HG03575 (cell line): ENCODE data around the gene FOXS1.

Source experiments
- ATAC-seq: cut with Tn5 transposase; IDR thresholded peaks from one replicate; pipeline ENCODE4 v1.9.1; 2021; ENCODE audit not compliant: unreplicated experiment, insufficient number of reproducible peaks, low FRiP score; ENCODE audit errors: extremely low read depth

FOXS1 gene

GRCh38 chr20:31845300-31845863, at the start of gene FOXS1:
FOXS1 (minus strand) TSS chr20:31845604; CDS start chr20:31845542, 62 bp downstream.
- ATAC-seq = no peak

- ATAC-seq = no peak
These were observed 45.2 kb upstream of the FOXS1 start for GRCh38 chr20:31890646-31891045.

- ATAC-seq = no peak
These were observed 38.4 kb upstream of the FOXS1 start for GRCh38 chr20:31883829-31884228.

- no peak for ATAC-seq
These were observed 36.5 kb upstream of the FOXS1 start for GRCh38 chr20:31881945-31882344.

GRCh38 chr20:31879143-31879987, 34.0 kb upstream of the FOXS1 start:
- no peak for ATAC-seq

GRCh38 chr20:31877684-31878083, 32.3 kb upstream of the FOXS1 start:
- no peak for ATAC-seq

- ATAC-seq = no peak
These were observed 30.3 kb upstream of the FOXS1 start for GRCh38 chr20:31875671-31876070.

- ATAC-seq = no peak
These were observed 27.0 kb upstream of the FOXS1 start for GRCh38 chr20:31872406-31872805.

GRCh38 chr20:31871618-31871954, 26.2 kb upstream of the FOXS1 start:
- no peak for ATAC-seq

- ATAC-seq = no peak
These were observed 25.6 kb upstream of the FOXS1 start for GRCh38 chr20:31870726-31871617.

- ATAC-seq = no peak
These were observed 24.7 kb upstream of the FOXS1 start, which contains the start of the genes DUSP15 and TTLL9 for GRCh38 chr20:31869942-31870725. DUSP15 (minus strand) TSS chr20:31870527; CDS start chr20:31870337, 190 bp downstream. TTLL9 (plus strand) TSS chr20:31870634; CDS start chr20:31871127, 493 bp downstream.

GRCh38 chr20:31869673-31869941, 24.2 kb upstream of the FOXS1 start:
- no peak for ATAC-seq

GRCh38 chr20:31868853-31869672, 23.7 kb upstream of the FOXS1 start:
- ATAC-seq = no peak

GRCh38 chr20:31866221-31866620, 20.8 kb upstream of the FOXS1 start:
- ATAC-seq = no peak

- ATAC-seq = no peak
These were observed 19.4 kb upstream of the FOXS1 start for GRCh38 chr20:31864521-31865400.

GRCh38 chr20:31863296-31864085, 18.1 kb upstream of the FOXS1 start:
- no peak for ATAC-seq

- no peak for ATAC-seq
These were observed 17.1 kb upstream of the FOXS1 start for GRCh38 chr20:31862506-31862905.
